Measurements from ENCODE around the gene TCERG1L.
A peak's percentile ranks its signal among the peaks of the same experiment; 100 is the strongest.
"Not testable (repeated sequence)": the region's sequence is repeated elsewhere in the genome, so short reads cannot be mapped to it uniquely, and the experiment has no call there.

TCERG1L gene

GRCh38 chr10:131136336-131136735, 175.2 kb downstream of the TCERG1L start:
- DNase-seq, result not testable (repeated sequence)

DNA sequence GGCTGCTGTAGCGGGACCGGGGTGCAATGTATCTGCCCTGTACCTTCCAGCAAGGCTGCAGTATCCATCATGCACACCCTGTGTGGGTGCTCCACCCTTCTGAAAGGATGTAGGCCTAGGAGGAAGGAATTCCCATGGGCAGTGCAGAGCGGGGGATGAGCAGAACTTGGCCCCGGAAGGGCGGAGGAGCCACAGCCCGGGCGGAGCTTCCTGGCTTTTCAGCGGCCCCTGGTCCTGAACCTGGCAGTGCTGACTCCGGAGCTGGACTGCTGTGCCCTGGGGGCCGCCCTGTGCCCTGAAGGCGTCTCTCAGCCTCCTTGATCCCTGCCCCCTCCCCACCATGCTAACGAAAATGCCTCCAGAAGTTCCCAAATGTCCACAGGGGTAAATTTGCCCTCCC, 175.8 kb downstream of the TCERG1L start:
- no peak for DNase-seq

DNA sequence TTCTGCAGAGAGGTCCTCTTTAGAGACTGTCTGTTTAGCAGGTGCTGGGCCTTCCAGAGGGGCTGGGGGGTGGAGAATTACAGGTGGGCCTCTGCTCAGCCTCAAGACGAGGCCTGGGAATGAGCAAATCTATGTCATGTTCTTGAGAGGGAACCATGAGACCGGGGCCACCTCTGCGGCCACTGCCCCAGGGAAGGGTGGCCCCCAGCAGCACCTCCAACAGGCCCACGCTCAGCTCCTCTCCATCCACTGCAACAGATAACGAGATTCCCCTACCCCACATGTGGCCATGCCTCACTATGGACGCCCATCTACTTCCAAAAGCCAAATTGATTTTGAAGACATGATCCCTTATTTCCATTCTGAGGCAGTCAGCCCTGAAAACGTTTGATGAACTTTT, 176.9 kb downstream of the TCERG1L start:
- DNase-seq, result no peak

- DNase-seq, result no peak
Observed at GRCh38 chr10:131134001-131134576, 177.4 kb downstream of the TCERG1L start.

DNA sequence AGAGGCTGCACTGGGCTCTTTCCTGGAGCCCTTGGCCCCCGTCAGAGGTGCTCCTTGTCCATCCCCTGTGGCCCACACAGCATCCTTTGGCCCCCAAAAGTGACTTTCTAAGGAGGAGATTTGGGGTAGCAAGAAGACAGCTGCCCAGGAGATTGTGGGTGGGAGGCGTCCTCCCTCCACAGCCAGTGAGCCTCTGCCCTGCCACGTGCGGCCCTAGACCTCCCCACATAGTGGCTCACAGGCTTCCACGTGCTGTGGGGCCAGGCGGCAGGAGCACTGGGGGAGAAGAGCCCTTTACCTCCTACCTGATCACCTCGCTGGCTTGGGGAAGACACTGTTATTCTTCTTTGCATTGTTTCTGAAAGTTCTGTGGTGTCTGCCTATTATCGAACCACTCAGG, 178.8 kb downstream of the TCERG1L start:
- no peak for DNase-seq

- no peak for DNase-seq
Observed at GRCh38 chr10:131131726-131132591, 179.6 kb downstream of the TCERG1L start.

GRCh38 chr10:131130025-131130424, 181.5 kb downstream of the TCERG1L start:
- DNase-seq, result no peak

GRCh38 chr10:131129544-131129943, 182.0 kb downstream of the TCERG1L start:
- no peak for DNase-seq

GRCh38 chr10:131128731-131129130, 182.8 kb downstream of the TCERG1L start:
- no peak for DNase-seq

- DNase-seq, result peak in 3 of 6 experiments; percentile 1 to 8 (median 3)
Observed at GRCh38 chr10:131127610-131128009, 183.9 kb downstream of the TCERG1L start.

DNA sequence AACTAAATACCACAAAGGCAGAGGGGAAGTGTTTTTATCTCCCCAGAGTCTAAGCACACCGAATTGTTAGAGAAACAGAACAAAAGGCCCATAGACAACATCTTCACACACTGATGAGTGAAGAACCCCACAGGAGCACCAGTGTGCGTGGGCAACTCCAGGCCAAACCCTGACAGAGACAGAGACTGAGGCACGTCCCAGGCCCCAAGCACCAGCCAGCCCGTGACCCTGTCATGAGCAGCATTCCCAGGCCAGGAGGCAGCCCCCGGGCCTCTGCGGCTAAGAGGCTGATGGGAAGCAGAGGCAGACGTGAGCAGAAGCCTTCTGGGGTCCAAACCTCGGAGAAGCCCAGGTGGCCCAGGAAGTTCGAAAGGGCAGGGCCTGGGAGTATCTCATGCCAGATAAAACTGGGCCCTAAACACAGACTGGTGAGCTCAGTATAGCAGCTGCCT, 184.4 kb downstream of the TCERG1L start:
- DNase-seq, result no peak

GRCh38 chr10:131126321-131127137, 185.0 kb downstream of the TCERG1L start:
- no peak for DNase-seq

GRCh38 chr10:131125511-131126225, 185.9 kb downstream of the TCERG1L start:
- no peak for DNase-seq

- DNase-seq, result no peak
Observed at GRCh38 chr10:131124945-131125344, 186.6 kb downstream of the TCERG1L start.

- DNase-seq, result no peak
Observed at GRCh38 chr10:131123496-131123895, 188.0 kb downstream of the TCERG1L start.

DNA sequence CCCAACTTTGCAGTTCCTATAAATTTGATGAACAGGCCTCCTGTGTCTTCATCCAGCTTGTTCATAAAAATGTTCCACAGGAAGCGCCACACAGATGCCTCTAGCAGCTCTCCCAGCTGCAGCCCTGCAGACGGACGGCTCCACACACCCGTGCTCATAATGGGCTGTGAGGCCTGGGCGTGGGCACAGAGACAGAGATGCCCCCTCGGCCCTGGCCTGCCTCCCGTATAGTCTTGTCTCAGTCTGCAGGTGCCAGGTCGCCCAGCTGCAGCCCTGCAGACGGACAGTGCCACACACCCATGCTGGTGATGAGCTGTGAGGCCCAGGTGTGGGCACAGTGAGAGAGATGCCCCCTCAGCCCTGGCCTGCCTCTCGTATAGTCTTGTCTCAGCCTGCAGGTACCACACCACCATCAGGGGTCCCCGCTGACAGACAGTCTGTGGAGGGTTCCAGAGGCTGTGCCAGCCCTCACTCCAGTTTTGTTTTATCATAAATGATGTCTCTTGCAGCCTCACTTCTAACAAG, 189.9 kb downstream of the TCERG1L start:
- no peak for DNase-seq

DNA sequence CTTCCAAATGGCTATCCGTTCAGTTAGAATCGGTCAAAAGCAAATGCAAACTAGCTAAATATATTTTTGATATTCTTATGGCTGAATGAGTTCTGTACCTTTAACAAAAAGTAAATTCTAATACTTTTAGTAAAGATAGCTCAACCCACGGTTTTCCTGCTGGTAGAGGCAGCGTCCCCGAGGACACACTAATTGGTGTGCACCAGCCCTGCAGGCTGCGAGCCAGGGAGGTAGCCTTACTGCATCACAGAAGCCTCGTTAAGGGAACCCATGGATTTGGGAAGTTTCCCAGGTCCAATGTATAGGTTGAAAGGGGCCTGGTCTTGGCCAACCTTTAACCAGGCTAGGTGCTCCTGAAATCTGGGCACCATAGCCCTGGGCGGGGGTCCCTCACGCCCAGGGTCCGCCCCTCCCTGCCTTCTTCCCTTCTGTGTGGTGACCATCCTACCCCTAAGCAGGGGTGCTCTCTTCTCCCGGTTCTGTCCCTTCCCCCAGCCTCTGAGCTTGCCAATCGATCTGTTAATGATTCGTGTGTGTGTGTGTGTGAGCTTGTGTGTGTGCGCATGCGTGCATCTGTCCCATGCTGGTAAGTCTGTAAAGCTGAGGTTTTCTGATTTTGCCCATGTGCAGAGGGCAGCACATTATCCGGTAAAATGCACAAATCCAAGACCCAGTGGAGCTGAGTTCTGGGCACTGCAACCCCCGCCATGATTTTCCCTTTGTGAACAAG, 191.7 kb downstream of the TCERG1L start:
- no peak for DNase-seq

DNA sequence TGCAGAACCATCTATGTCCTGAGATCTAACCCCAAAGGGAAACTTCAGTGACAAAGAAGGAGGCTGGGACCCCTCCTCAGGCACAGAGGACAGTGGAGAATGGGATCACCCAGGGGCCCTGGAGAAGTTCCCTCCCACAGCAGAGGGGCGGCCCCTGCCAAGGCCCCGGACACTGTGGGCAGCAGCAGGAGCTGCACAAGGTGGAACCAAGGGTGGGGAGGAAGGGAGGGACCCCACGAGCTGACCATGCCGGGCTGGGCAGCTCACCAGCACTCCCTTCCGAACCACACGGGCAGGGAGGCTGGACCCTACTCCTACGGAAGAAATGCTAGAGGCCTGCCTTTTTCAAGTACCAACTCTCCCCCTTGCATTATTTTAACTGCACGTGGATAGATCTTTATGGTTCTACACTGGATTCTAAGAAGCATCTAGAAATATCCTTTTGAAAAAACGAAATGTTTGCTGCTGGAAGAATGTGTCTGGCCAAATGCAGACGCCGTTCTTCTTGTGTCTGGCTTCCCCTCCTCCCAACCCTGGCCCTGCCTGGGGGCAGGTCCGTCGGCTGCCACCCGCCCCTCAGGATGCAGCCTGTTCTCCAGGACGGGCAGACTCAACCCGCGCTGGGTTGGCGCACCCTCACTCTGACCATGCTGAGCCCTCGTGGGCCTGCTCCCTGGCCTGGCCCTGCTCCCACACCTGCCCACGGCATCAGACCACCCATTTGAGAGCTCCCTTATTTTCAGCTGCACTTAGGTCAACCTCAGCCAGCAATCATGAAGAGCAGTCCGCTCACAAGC, 193.9 kb downstream of the TCERG1L start:
- DNase-seq, result no peak

GRCh38 chr10:131116991-131117375, 194.5 kb downstream of the TCERG1L start:
- DNase-seq, result no peak

DNA sequence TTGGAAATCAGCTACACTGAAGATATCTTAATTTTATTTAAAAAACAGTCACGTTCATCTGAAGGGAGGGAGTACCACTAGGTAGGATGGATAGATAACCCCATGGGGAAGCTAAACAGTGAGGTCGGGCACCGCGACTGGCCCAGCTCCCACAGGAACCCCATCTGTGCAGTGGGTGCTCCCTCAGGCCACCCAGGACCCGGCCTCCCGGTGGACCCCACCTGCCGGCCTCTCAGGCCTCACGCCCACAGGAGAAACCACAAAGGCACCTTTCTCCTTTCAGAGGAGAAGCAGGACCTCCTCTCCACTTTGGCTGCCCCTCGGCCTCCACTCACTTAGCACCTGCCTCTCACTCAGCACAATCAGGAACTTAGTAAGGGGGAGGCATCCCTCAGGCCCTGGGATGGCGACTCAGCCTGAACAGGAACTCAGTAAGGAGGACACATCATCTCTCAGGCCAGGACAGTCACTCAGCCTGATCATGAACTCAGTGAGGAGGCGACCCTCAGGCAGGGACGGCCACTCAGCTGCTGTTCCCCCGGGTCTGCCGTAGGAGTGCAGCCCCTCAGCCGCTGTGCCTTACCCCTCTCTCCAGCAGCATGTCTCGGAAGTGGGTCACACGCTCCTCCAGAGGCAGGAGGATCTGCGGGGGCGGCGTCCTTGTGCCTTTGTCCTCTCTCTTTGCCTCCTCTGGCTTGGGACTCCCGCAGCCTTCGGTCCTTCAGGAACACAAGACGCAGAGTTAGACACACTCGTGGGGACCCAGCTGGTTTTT, 195.1 kb downstream of the TCERG1L start:
- DNase-seq, result no peak

Measured in stimulated activated naive CD4-positive, alpha-beta T cell (primary cell).